ENCODE results near the gene TMEM140.
"Not testable (repeated sequence)": the region's sequence is repeated elsewhere in the genome, so short reads cannot be mapped to it uniquely, and the experiment has no call there.

The TMEM140 gene

GRCh38 chr7:135197343-135197742 lies 49.5 kb downstream of the TMEM140 start:
- DNase-seq, result no peak

- DNase-seq, result no peak
Measured at GRCh38 chr7:135197906-135198655, 50.2 kb downstream of the TMEM140 start.

- no peak for DNase-seq
Measured at GRCh38 chr7:135199439-135199838, 51.6 kb downstream of the TMEM140 start.

GRCh38 chr7:135200821-135201331 lies 53.0 kb downstream of the TMEM140 start:
- DNase-seq, result no peak

- no peak for DNase-seq
Measured at GRCh38 chr7:135201350-135201749, 53.5 kb downstream of the TMEM140 start.

- no peak for DNase-seq
Measured at GRCh38 chr7:135204341-135204749, 56.5 kb downstream of the TMEM140 start.

GRCh38 chr7:135204876-135205275 lies 57.0 kb downstream of the TMEM140 start:
- DNase-seq, result no peak

GRCh38 chr7:135205850-135206249 lies 58.0 kb downstream of the TMEM140 start:
- DNase-seq, result no peak

GRCh38 chr7:135206941-135207391 lies 59.1 kb downstream of the TMEM140 start:
- no peak for DNase-seq

GRCh38 chr7:135207406-135208101 lies 59.7 kb downstream of the TMEM140 start:
- no peak for DNase-seq

- no peak for DNase-seq
Measured at GRCh38 chr7:135208102-135208793, 60.4 kb downstream of the TMEM140 start.

- DNase-seq, result no peak
Measured at GRCh38 chr7:135209225-135209834, 61.5 kb downstream of the TMEM140 start.

- peak; percentile 24 for DNase-seq
Measured at GRCh38 chr7:135210888-135211178, 63.0 kb downstream of the TMEM140 start.

GRCh38 chr7:135211179-135211945 lies 63.5 kb downstream of the TMEM140 start, which contains the start of gene WDR91:
Gene WDR91 (minus strand): TSS chr7:135211526. CDS start chr7:135211502, 24 bp downstream.
- DNase-seq, result peak; percentile 76

GRCh38 chr7:135211946-135212685 lies 64.2 kb downstream of the TMEM140 start:
- not testable (repeated sequence) for DNase-seq

GRCh38 chr7:135213831-135214230 lies 66.0 kb downstream of the TMEM140 start:
- DNase-seq, result no peak

GRCh38 chr7:135215180-135215579 lies 67.3 kb downstream of the TMEM140 start:
- no peak for DNase-seq

- DNase-seq, result no peak
Measured at GRCh38 chr7:135215698-135216097, 67.8 kb downstream of the TMEM140 start.

Data from NCI-H526 treated with DMSO at 0.1 percent for 48 hours (cell line).